Immature natural killer cell (primary cell): ENCODE measurements around the gene FOXP1. TPM values are rescaled to one million over a fixed set of nuclear protein-coding genes. Genes with fewer than 3 reads are reported as not detected.

ENCODE experiments used
- DNase-seq, 3 donors: peaks; one replicate each; pipeline ENCODE4 v3.0.0; 2022; ENCODE audit warnings: mixed read lengths in 1 of 3
- H3K27ac Mint-ChIP-seq, 6 donors: one replicate each; pipeline ENCODE4 v1.8.0; 2020; ENCODE audit warnings: mixed read lengths in 6 of 6, mild to moderate bottlenecking in 5 of 6, inconsistent platforms in 4 of 6, moderate library complexity in 3 of 6
- H3K27me3 Mint-ChIP-seq, 3 donors: one replicate each; pipeline ENCODE4 v1.8.0; 2020 to 2021; ENCODE audit warnings: low read depth in 3 of 3, mild to moderate bottlenecking in 3 of 3, mixed read lengths in 3 of 3, moderate library complexity in 3 of 3, inconsistent platforms in 1 of 3
- H3K36me3 Mint-ChIP-seq, 3 donors: one replicate each; pipeline ENCODE4 v1.8.0; 2020; ENCODE audit warnings: mixed read lengths in 3 of 3, inconsistent platforms in 2 of 3, mild to moderate bottlenecking in 2 of 3
- H3K4me1 Mint-ChIP-seq, 2 donors: one replicate each; pipeline ENCODE4 v1.8.0; 2020; ENCODE audit warnings: inconsistent platforms in 2 of 2, mild to moderate bottlenecking in 2 of 2, mixed read lengths in 2 of 2, moderate library complexity in 1 of 2
- H3K4me3 Mint-ChIP-seq, 5 donors: one replicate each; pipeline ENCODE4 v1.8.0; 2020; ENCODE audit warnings: mild to moderate bottlenecking in 5 of 5, mixed read lengths in 5 of 5, inconsistent platforms in 3 of 5, moderate library complexity in 3 of 5
- H3K9me3 Mint-ChIP-seq, 6 donors: one replicate each; pipeline ENCODE4 v1.8.0; 2020; ENCODE audit warnings: mild to moderate bottlenecking in 6 of 6, mixed read lengths in 6 of 6, inconsistent platforms in 4 of 6, moderate library complexity in 3 of 6
- polyA plus RNA-seq, 3 donors: library from polyadenylated mRNA; unstranded; fragments of 300-500 nt; fragmentation: Illumina TruSeq; gene quantifications; one replicate each; pipeline ENCODE4 v1.2.3, GENCODE V29; 2021

Gene FOXP1
- polyA plus RNA-seq, 3 donors from 2014 or later, result 68.2 to 133 (median 84.0) TPM

- H3K36me3 Mint-ChIP-seq, result peaks cover 0 to 13% (median 9%) of the 10 kb centered on the region in 3 donors
Measured at GRCh38 chr3:71464613-71465012, 118.9 kb downstream of the FOXP1 start.

GRCh38 chr3:71463617-71464016 lies 119.9 kb downstream of the FOXP1 start:
- Mint-ChIP-seq H3K9me3 (no peaks in the 10 kb centered on the region), H3K27me3 (peaks cover 3 to 4% (median 4%) of the 10 kb centered on the region in 3 donors), H3K4me3 (no peak overlapping the region), H3K36me3 (peaks cover 0 to 13% (median 9%) of the 10 kb centered on the region in 3 donors), H3K4me1 (peaks cover 0 to 4% of the 10 kb centered on the region in 2 donors), H3K27ac (peak overlapping the region in 2 of 6 donors; percentile 37 to 49)
- no peak for DNase-seq

More at GRCh38 chr3:71464613-71465012, 118.9 kb downstream of the FOXP1 start:
- Mint-ChIP-seq H3K27me3 (peaks cover 3 to 4% (median 4%) of the 10 kb centered on the region in 3 donors), H3K4me1 (peaks cover 0 to 7% of the 10 kb centered on the region in 2 donors), H3K4me3 (no peak overlapping the region), H3K27ac (peak overlapping the region in 1 of 6 donors; percentile 23), H3K9me3 (no peaks in the 10 kb centered on the region)
- no peak for DNase-seq

DNA sequence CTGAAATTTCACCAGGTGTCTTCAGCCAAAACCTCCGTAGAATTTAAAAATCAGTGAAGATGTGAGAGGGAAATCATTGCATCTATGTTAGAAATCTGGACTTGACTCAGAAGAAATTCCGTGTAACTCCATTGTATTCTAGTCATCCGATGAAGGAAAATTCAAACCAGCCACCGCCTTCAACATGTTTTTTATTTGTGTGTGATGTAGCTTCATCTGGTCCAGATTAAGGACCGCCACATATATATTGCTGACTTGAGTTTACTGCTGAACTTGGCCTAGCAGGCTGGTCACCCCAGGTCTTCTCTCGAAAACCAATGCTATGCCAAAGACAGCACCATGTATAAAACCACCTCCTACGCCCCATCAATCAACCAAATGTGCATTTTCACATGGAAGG lies 120.9 kb downstream of the FOXP1 start:
- H3K36me3 Mint-ChIP-seq, result peaks cover 0 to 13% (median 9%) of the 10 kb centered on the region in 3 donors
- H3K27me3 Mint-ChIP-seq, result peaks cover 2 to 4% (median 4%) of the 10 kb centered on the region in 3 donors
- no peak for DNase-seq
- H3K4me1 Mint-ChIP-seq, result peaks cover 4 to 8% of the 10 kb centered on the region in 2 donors
- peak overlapping the region in 2 of 6 donors; percentile 1 to 15 for H3K27ac Mint-ChIP-seq
- H3K4me3 Mint-ChIP-seq, result no peak overlapping the region
- H3K9me3 Mint-ChIP-seq, result no peaks in the 10 kb centered on the region

- peaks cover 2 to 4% (median 4%) of the 10 kb centered on the region in 3 donors for H3K27me3 Mint-ChIP-seq
- peaks cover 11% of the 10 kb centered on the region in 2 donors for H3K4me1 Mint-ChIP-seq
- H3K4me3 Mint-ChIP-seq, result no peak overlapping the region
- peak overlapping the region in 5 of 6 donors; percentile 1 to 55 (median 29) for H3K27ac Mint-ChIP-seq
- no peak for DNase-seq
- H3K9me3 Mint-ChIP-seq, result no peaks in the 10 kb centered on the region
- peaks cover 0 to 13% (median 9%) of the 10 kb centered on the region in 3 donors for H3K36me3 Mint-ChIP-seq
Measured at GRCh38 chr3:71461749-71462483, 121.6 kb downstream of the FOXP1 start.

GRCh38 chr3:71461114-71461513 lies 122.4 kb downstream of the FOXP1 start:
- DNase-seq, result no peak

DNA sequence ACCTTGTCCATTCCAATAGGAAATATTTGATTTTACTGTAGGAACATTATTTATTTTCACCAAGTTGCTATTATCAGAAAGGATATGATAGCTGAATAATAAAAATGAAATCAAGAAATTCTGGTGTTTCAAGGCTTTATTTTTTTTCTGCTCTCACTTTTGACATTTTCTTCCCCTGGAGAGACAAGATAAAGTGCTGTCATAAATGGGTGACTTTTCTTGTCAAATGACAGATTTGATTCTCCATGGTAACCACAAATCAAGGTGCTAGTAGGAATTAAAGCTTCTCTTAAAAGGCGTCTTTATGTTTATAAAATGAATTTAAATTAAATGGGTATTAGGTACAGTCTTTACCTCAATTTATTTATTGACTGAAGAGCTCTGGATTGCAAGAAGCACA lies 124.6 kb downstream of the FOXP1 start:
- no peak for DNase-seq
- H3K4me1 Mint-ChIP-seq, result peaks cover 40 to 41% of the 10 kb centered on the region in 2 donors
- no peak overlapping the region for H3K27ac Mint-ChIP-seq
- H3K36me3 Mint-ChIP-seq, result peaks cover 0 to 13% (median 7%) of the 10 kb centered on the region in 3 donors
- no peak overlapping the region for H3K4me3 Mint-ChIP-seq
- H3K9me3 Mint-ChIP-seq, result no peaks in the 10 kb centered on the region
- peaks cover 0 to 4% (median 0%) of the 10 kb centered on the region in 3 donors for H3K27me3 Mint-ChIP-seq

More at GRCh38 chr3:71461114-71461513, 122.4 kb downstream of the FOXP1 start:
- Mint-ChIP-seq H3K4me3 (no peak overlapping the region), H3K27me3 (peaks cover 0 to 4% (median 1%) of the 10 kb centered on the region in 3 donors), H3K36me3 (peaks cover 0 to 13% (median 6%) of the 10 kb centered on the region in 3 donors), H3K4me1 (peaks cover 19% of the 10 kb centered on the region in 2 donors), H3K9me3 (no peaks in the 10 kb centered on the region), H3K27ac (peak overlapping the region in 1 of 6 donors; percentile 58)

DNA sequence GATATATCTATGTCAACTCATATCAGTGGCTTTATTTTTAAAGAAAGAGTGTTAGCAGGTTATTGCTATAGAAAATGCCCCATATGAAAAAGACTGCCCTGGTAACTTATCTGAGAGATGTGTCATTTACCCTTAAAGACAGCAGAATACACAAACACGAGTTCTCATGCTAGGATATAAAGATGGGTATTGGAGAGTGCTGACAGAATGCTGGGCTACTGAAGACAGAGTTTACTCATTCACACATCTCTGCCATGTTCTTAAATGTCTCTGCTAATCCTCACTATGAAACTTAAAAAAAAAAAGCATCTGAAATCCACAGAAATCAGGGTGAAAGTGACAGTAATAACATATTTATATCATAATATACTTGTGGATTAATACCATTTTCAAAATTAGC lies 126.7 kb downstream of the FOXP1 start:
- Mint-ChIP-seq H3K4me1 (peaks cover 60 to 62% of the 10 kb centered on the region in 2 donors), H3K4me3 (peak overlapping the region; percentile 49 to 85 (median 81)), H3K27me3 (no peaks in the 10 kb centered on the region), H3K36me3 (peaks cover 0 to 7% (median 4%) of the 10 kb centered on the region in 3 donors), H3K27ac (peak overlapping the region; percentile 92 to 99 (median 96)), H3K9me3 (no peaks in the 10 kb centered on the region)
- no peak for DNase-seq

GRCh38 chr3:71456156-71456555 lies 127.4 kb downstream of the FOXP1 start:
- Mint-ChIP-seq H3K27me3 (no peaks in the 10 kb centered on the region), H3K9me3 (no peaks in the 10 kb centered on the region), H3K4me1 (peaks cover 67 to 69% of the 10 kb centered on the region in 2 donors), H3K36me3 (peaks cover 0 to 5% (median 4%) of the 10 kb centered on the region in 3 donors), H3K4me3 (peak overlapping the region; percentile 79 to 85 (median 82)), H3K27ac (peak overlapping the region; percentile 92 to 99 (median 96))
- DNase-seq, result peak; percentile 30 to 42 (median 42)

GRCh38 chr3:71454512-71455403 lies 128.8 kb downstream of the FOXP1 start:
- no peaks in the 10 kb centered on the region for H3K27me3 Mint-ChIP-seq
- H3K27ac Mint-ChIP-seq, result peak overlapping the region; percentile 92 to 99 (median 96)
- H3K4me1 Mint-ChIP-seq, result peaks cover 77 to 81% of the 10 kb centered on the region in 2 donors
- peaks cover 0 to 4% (median 0%) of the 10 kb centered on the region in 3 donors for H3K36me3 Mint-ChIP-seq
- no peaks in the 10 kb centered on the region for H3K9me3 Mint-ChIP-seq
- peak; percentile 48 to 63 (median 58) for DNase-seq
- H3K4me3 Mint-ChIP-seq, result peak overlapping the region; percentile 79 to 85 (median 82)

DNA sequence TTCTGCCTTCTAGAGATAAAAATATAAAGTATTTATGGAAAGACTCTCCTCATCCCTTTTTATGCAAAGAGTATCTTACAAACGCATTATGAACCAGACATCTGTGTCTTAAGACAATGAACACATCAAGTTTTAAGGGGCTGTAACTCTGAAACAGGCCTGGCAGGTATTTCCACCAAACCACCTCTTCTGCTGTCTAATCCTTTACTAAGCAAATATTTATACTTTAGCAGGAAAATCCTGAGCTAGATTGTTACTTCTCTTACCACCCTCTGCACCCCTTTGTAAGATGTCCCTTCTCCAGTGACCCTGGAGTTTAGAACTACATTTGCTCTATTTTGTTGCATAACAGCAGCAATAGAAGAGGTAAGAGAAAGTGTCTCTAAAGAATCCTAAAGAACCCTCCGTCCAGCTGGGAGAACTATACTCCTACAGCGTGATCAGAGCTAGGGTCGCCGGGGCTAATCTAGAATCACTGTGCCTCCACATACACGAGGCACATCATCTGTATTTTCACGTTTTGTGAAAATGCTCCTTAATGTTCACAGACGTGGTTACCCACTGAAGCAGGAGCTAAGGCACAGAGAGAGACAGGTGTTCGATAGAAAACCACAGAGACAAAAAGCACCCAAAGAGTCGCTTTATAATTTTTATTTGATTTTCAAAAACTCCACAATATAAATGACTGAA lies 129.6 kb downstream of the FOXP1 start:
- DNase-seq, result no peak
- Mint-ChIP-seq H3K36me3 (peaks cover 0 to 4% (median 0%) of the 10 kb centered on the region in 3 donors), H3K4me1 (peaks cover 79 to 82% of the 10 kb centered on the region in 2 donors), H3K27ac (peak overlapping the region; percentile 92 to 99 (median 96)), H3K27me3 (no peaks in the 10 kb centered on the region), H3K4me3 (peak overlapping the region; percentile 64 to 85 (median 81)), H3K9me3 (no peaks in the 10 kb centered on the region)

DNA sequence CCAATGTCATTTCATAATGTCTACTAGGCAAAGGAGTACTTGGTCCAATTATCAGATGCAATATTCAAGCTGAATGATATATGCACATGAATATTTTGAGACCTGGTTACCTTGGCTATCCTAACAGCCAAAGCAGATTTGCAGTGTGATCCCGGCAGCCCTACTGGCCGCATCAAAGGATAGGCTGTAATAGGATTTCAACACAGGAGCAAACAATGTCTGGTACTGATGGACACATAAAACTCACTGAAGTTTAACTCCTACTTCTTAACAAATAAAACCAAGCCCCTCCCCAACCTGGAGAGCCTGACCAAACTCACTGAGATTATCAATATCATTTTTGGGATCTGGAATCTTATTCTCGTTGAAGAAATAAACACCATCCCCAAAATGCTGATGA lies 130.2 kb downstream of the FOXP1 start:
- no peak for DNase-seq
- no peaks in the 10 kb centered on the region for H3K9me3 Mint-ChIP-seq
- H3K27me3 Mint-ChIP-seq, result no peaks in the 10 kb centered on the region
- H3K4me3 Mint-ChIP-seq, result peak overlapping the region in 2 of 5 donors; percentile 20 to 43
- H3K27ac Mint-ChIP-seq, result peak overlapping the region; percentile 34 to 98 (median 94)
- H3K36me3 Mint-ChIP-seq, result peaks cover 0 to 4% (median 0%) of the 10 kb centered on the region in 3 donors
- peaks cover 79 to 88% of the 10 kb centered on the region in 2 donors for H3K4me1 Mint-ChIP-seq

DNA sequence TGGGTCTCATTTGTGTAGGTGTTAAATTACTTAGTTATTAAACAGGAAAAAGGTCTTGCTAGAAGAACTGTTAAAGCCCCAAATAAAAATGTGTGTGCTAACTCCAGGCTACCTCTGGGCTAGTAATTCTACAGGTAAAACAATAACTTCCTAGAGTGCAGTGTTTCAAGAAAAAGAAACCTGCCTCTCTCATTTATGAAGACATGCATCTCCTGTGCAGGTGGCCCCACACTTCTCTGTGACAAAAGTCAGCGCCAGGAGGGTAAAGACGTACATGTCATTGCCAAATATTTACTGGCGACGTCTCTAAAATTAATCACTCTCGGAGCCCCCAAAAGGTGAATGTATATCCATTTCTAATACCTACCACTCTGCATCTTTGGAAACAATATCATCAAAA lies 131.7 kb downstream of the FOXP1 start:
- Mint-ChIP-seq H3K27ac (peak overlapping the region; percentile 61 to 92 (median 86)), H3K9me3 (no peaks in the 10 kb centered on the region), H3K4me3 (peak overlapping the region in 4 of 5 donors; percentile 2 to 61 (median 58)), H3K36me3 (peaks cover 0 to 4% (median 0%) of the 10 kb centered on the region in 3 donors), H3K27me3 (no peaks in the 10 kb centered on the region), H3K4me1 (peaks cover 82 to 91% of the 10 kb centered on the region in 2 donors)
- no peak for DNase-seq

DNA sequence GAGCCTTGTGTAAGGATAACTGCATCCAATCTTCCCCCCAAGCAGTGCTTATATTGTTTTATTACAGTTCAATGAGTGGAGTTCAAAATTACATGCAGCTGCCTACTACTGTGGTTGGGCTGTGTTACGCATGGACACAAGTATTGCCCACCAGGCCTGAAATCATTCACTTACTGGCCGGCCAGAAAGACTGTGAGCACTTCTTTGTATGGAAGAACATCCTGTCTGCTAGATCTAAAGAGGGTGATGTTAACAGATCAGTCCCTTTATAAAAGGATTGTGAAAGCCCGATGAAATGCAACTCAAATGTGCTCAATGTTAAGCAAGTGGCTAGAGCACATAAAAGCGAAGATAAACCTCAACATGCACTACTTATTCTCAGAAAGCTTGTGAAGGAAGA lies 132.5 kb downstream of the FOXP1 start:
- no peak for DNase-seq
- no peaks in the 10 kb centered on the region for H3K9me3 Mint-ChIP-seq

More for the DNA sequence above, 132.5 kb downstream of the FOXP1 start:
- Mint-ChIP-seq H3K36me3 (peaks cover 0 to 4% (median 0%) of the 10 kb centered on the region in 3 donors), H3K4me1 (peaks cover 82 to 91% of the 10 kb centered on the region in 2 donors), H3K27ac (peak overlapping the region; percentile 61 to 92 (median 86)), H3K27me3 (no peaks in the 10 kb centered on the region), H3K4me3 (peak overlapping the region; percentile 55 to 67 (median 57))
